ENCODE results near the gene PCDHA6.
"Not testable (repeated sequence)": the region's sequence is repeated elsewhere in the genome, so short reads cannot be mapped to it uniquely, and the experiment has no call there.

Gene PCDHA6

GRCh38 chr5:140827704-140828361, at the start of gene PCDHA6:
PCDHA6 (plus strand) TSS chr5:140827960; CDS start chr5:140828092, 132 bp downstream.
- no peak for DNase-seq

GRCh38 chr5:140780512-140780911, 47.2 kb upstream of the PCDHA6 start:
- DNase-seq, result no peak

GRCh38 chr5:140785905-140786686, 41.7 kb upstream of the PCDHA6 start, which contains the start of gene PCDHA1:
PCDHA1 (plus strand) TSS chr5:140786140.
- no peak for DNase-seq

- DNase-seq, result not testable (repeated sequence)
These were observed 40.3 kb upstream of the PCDHA6 start for GRCh38 chr5:140787422-140787821.

GRCh38 chr5:140787849-140788504, 39.8 kb upstream of the PCDHA6 start:
- not testable (repeated sequence) for DNase-seq

- DNase-seq, result no peak
These were observed 36.7 kb upstream of the PCDHA6 start for GRCh38 chr5:140791089-140791488.

- peak; percentile 41 to 46 for DNase-seq
These were observed 33.0 kb upstream of the PCDHA6 start, which contains the start of gene PCDHA2 for GRCh38 chr5:140794595-140795258. PCDHA2 (plus strand) TSS chr5:140794852.

GRCh38 chr5:140795259-140795641, 32.5 kb upstream of the PCDHA6 start:
- peak; percentile 17 to 32 for DNase-seq

- not testable (repeated sequence) for DNase-seq
These were observed 31.6 kb upstream of the PCDHA6 start for GRCh38 chr5:140796072-140796717.

GRCh38 chr5:140796718-140797095, 31.1 kb upstream of the PCDHA6 start:
- no peak for DNase-seq

GRCh38 chr5:140800816-140801493, 26.8 kb upstream of the PCDHA6 start, which contains the start of gene PCDHA3:
PCDHA3 (plus strand) TSS chr5:140801057.
- DNase-seq, result no peak

GRCh38 chr5:140801494-140801841, 26.3 kb upstream of the PCDHA6 start:
- DNase-seq, result no peak

GRCh38 chr5:140802381-140802780, 25.4 kb upstream of the PCDHA6 start:
- DNase-seq, result not testable (repeated sequence)

GRCh38 chr5:140802781-140803271, 24.9 kb upstream of the PCDHA6 start:
- no peak for DNase-seq

- DNase-seq, result no peak
These were observed 20.7 kb upstream of the PCDHA6 start, which contains the start of gene PCDHA4 for GRCh38 chr5:140806834-140807775. PCDHA4 (plus strand) TSS chr5:140807068.

GRCh38 chr5:140808241-140808888, 19.4 kb upstream of the PCDHA6 start:
- DNase-seq, result not testable (repeated sequence)

- no peak for DNase-seq
These were observed 18.9 kb upstream of the PCDHA6 start for GRCh38 chr5:140808889-140809291.

- no peak for DNase-seq
These were observed 6.1 kb upstream of the PCDHA6 start, which contains the start of gene PCDHA5 for GRCh38 chr5:140821375-140822280. PCDHA5 (plus strand) TSS chr5:140821613.

- DNase-seq, result no peak
These were observed 5.5 kb upstream of the PCDHA6 start for GRCh38 chr5:140822281-140822629.

Data from NCI-H187 (cell line).